NCI-H524 (cell line): ENCODE measurements around the gene ACBD4.

Experiments used
- DNase-seq, 2 experiments: peaks; one replicate each; lab custom pipeline; 2025; lab: John Stamatoyannopoulos, UW

Gene ACBD4

DNA sequence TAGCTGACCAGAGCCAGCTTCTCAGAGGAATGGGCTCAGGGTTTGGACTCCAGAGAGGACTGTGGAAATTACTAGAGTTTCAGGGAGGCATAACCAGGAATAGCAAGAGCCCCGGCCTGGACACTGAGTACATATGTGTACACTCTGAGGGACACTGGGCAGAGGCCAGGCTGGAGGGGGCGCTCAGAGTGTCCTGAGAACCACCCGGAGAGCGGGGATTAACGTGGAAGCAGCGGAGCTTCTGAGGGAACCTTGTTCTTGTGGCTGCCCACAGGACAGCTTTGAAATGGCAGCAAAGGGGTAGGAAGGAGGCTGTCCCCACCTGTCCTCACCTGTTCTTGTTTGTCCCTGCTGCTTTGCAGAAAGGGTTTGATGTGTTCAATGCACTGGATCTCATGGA, 31.0 kb upstream of the ACBD4 start:
- no peak for DNase-seq

DNA sequence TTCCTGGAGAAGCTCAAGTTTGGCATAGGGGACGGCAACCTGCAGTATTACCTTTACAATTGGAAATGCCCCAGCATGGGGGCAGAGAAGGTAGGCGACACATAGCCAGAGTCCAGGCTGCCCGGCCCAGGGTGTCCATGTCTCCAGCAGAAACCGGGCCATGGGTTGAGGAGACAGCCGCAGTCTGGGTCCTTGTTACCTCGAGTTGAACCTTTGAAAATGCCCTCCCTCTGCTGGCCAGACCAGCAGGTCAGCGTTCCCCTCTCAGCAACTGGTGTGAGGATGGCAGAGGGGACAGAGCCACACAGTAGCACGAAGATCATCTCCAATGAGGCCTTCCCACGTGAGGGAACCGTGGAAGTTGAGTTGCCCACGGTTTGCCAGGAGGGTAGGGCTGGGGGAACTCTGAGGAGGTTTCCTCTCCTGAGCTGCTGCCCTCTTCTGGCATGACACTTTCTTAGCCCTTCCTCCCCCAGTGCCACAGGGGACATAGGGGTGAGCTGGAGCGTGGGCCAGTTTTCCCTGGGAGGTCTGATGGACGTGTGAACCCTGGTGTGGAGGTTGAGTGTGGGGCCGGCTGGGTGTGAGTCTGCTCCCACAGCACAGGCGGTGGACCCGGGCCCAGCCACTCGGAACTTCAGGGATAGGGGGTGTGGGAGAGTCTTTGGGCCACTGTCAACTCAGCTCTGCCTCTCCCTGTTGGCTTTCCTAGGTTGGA, 30.4 kb upstream of the ACBD4 start:
- no peak for DNase-seq

DNA sequence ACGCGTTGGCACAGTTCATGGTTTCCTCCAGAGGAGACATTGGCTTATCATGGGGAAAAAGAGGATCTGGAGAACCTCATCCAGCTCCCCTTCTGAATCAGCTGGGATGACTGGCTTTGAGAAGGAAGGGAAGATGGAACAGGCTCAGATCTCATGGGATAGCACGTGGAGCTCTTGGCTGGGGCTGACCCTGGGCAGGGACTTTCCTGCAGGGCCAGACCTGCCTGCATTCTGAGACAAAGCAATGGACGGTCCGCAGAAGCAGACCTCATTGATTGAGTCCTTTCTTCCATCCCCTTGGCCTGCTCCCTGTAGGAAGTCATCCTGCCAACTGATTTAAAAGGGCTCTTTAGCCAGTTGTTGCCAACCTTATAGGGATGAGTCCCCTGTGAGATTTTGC, 29.4 kb upstream of the ACBD4 start:
- DNase-seq = no peak

GRCh38 chr17:45106582-45106981, 28.9 kb upstream of the ACBD4 start:
- no peak for DNase-seq

DNA sequence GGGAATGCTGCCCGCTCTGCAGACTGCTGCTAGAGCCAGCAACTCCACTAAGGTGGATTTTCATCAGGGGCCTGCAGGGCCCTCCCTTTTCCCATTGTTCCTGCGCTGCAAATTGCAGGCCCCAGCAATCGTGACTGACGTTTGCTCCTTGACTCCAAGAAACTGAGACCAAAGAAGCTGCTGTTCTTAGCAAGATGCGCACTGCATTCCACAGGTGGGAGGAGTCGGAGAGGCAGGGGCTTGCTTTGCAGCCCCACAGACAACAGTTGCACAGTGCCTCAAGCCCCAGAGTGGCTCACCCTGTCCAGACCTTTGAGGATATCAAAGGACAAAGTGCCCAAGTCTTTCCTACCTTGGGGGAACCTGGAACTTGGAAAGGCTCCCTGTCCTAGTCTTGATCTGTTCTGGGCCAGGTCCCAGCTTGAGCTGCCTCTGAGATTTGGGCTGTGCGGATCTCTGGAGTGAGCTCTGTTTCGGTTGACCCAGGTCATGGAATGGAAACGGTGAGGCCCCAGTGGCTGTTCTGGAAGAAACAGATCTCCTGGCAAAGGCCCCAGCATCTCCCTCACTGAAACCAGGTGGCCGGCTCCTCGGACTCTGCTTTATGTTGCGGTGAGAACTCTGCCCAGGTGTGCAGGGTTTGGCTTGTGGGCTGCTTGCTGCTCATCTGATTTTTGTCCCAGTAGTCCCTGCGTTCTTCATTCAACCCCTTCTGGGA, 28.0 kb upstream of the ACBD4 start:
- DNase-seq = no peak

DNA sequence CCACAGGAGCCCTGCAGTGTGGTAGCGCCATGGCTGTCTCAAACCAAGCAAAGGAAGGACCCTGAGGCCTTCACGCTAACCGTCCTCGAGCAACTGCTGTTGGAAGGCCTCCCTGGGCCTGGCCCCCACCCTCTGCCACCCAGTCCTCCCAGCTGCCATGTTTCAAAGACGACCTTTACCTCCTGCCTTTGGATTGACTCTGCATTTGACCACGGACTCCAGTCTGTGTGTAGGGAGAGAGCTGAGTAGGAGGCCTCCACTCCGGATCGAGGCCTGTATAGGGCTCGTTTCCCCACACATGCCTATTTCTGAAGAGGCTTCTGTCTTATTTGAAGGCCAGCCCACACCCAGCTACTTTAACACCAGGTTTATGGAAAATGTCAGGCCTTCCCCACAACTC, 27.4 kb upstream of the ACBD4 start:
- DNase-seq = no peak

DNA sequence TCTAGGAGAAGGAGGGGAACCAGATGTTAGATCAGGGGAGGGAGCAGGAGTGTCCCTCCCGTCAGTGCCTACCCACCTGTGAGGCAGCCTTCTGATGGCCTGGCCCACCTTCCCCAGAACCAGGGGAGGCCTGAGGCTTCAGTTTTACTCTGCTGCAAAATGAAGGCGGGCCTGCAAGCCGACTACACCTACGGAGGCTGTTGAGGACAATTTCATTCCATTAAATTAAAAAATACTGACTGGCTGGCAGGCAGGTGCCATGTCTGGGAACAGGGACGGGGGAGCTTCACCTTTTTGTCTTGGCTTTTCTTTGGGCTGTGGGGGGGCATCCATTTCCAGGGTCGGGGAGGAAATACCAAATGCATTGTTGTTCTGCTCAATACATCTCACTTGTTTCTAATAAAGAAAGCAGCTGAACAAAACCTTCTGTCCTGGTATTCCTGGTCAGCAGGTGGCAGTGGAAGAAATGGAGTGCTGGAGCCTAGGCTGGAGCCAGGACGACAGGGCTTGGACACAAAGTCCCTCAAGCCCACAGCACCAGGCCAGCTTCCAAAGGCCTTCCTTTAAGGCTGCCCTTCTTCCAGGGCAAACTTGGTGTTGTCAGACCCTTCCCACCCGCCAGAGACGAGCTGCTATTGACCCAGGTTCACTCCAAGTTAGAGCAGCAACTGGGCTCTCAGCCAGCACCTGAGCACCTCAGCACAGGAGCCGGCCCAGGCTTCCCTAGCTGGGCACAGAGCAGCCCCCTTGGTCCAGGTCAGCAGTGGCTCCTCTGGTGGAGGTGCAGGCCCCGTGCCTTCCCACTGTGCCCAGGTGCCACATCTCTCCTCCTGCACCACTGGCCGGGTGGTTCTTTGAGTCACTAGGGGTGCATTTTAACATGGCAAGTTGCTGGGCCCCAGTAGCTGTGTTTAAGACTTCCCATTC, 26.6 kb upstream of the ACBD4 start:
- no peak for DNase-seq

GRCh38 chr17:45110676-45111611, 24.5 kb upstream of the ACBD4 start:
- no peak for DNase-seq

DNA sequence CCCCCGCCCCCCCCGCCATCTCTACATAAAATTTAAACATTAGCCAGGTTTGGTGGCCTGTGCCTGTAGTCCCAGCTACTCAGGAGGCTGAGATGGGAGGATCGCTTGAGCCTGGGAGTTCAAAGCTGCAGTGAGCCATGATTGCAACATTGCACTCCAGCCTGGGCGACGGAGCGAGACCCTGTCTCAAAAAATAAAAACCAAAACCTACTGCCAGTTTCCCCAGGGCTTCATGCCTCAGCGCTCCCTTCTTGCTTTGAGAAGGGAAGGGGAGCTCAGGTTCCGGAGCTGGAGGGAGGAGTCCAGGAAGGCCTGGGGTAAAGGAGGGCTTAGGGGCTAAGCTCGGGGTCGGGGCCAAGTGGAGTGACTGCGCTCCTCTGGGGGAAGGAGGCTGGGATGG, 23.6 kb upstream of the ACBD4 start:
- no peak for DNase-seq

DNA sequence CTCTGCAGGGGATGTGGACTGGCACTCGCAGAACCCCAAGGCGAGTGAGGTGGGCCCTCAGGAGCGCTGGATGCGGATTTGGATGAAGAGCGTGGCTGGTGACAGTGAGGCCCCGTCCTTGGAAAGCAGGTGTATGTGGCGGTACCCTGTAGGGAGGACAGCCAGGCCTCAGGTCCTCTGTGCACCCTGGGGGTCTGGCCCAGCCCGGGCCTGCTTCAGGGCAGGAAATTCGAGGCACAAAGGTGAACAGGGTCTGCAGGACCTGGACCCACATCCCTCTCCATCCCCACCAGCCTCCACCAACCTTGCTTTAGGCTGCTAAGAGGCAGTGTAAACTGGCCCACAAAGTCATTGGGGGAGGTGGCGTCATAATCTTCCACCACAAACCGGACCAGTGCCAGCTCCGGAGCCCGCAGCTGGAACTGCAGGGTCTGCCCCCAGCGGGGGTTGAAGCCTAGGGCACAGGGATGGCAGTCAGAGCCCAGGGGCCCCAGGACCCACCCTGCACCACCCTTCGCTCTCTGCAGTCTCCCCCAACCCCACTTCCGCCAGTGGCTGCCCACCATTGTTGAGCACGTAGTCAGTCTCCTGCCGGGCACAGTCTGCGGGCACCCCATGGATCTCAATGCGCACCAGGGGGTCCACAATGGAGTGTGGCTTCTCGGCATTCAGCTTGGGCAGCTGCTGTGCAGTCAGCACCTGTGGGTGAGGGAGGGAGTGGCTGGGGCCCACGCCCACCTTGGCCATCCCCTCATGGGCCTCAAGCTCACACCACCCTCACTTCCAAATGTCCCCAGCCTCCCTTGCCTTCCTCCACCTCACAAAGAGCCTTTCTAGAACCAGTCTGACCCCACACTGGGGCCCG, 22.7 kb upstream of the ACBD4 start:
- DNase-seq = no peak

- no peak for DNase-seq
Measured at GRCh38 chr17:45113424-45113754, 22.1 kb upstream of the ACBD4 start.

DNA sequence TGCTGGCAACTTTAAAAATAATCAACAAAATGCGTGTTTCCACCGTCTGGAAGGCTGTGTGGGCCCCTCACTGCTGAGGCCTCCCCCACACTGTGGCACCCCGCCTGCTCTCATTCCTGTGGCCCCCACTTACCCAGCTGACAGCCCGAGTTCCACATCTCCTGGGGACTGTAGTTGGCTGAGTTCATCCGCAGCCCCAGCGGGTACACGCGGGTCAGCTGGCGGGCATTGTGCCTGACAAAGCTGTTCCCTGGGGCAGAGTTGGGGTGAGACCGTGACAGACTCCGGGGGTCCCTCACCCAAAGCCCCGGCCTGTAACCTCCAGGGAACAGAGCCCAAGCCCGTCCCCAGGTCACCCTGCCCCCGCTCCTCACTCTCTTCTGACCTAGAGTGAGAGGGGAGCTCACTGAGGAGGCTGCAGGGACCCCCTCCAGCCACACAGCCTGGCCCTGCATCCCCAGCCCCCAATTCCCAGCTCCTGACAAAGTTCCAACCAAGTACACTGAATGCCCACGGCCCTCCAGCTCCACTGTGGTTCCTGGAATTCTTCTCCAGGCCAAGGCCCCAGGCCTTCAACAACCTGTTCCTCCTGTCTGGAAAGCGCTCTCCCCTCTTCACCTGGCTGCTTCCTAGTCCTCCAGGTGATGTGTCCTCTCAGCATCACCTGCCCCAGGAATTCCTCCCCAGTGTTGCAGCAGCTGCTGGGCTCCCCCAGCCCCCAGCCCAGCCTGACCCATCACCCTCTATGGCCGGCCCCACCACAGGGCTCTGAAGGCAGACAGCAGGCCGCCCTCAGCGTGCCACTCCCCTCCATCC, 21.2 kb upstream of the ACBD4 start:
- no peak for DNase-seq

GRCh38 chr17:45115015-45115625, 20.4 kb upstream of the ACBD4 start:
- no peak for DNase-seq

- no peak for DNase-seq
Measured at GRCh38 chr17:45115871-45116270, 19.6 kb upstream of the ACBD4 start.

GRCh38 chr17:45116434-45117016, 19.0 kb upstream of the ACBD4 start:
- DNase-seq = peak; percentile 70 to 92

DNA sequence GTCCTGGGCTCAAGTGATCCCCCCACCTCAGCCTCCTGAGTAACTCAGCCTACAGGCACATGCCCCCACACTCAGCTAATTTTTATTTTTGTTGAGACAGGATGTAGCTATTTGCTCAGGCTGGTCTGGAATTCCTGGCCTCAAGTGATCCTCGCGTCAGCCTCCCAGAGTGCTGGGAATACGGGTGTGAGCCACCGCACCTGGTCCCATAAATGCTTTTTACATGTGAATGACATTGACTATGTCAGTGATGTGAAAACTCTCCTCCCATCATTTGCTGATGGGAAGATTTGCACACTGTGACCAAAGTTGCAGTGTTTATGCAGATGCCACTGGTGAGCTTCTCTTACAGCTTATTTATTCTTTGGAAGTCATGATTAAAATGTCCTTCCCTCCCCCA, 18.2 kb upstream of the ACBD4 start:
- DNase-seq = no peak

DNA sequence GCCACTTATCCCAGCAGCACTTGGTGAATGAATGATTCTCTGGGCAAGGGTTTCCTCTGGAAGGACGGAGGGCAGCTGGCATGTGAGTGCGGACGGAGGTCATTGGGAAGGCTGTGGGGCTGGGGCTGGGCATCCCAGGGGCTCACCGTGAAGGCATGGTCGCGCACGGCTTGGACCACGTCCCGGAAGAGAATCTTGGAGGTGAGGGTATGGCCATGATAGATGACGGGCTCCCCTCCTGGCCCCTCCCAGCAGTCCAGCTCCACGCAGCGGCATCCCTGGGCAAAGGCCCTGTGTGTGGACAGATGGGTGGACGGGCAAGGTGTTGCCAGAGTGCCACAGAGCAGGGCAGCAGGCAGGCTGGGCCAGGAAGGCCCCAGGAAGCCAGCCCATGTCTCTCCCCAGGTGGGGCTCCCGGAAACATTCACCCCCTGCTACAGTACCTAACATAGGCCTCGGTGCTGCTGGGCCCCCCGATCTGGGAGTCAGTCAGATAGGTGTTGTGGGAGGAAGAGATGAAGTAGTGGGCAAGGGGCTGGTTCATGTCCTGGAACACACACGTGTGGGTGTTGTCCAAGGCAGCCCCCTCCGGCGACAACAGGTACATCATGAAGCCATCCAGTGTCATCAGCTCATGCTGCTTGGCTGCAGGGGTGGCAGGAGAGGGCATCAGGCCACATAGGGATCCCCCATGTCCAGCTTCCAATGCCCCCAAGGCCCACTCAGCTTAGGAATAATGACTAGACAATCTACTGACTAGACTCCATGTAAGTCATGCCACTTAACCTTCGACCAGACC, 17.4 kb upstream of the ACBD4 start:
- DNase-seq = no peak

GRCh38 chr17:45118691-45119090, 16.8 kb upstream of the ACBD4 start:
- no peak for DNase-seq
